Activated naive CD8-positive, alpha-beta T cell (primary cell): Measurements from ENCODE around the gene CACNA1B.

Experiments used
- H3K27ac Mint-ChIP-seq: one replicate; pipeline ENCODE4 v1.8.0; 2021; ENCODE audit warnings: mixed read lengths
- H3K27me3 Mint-ChIP-seq: one replicate; pipeline ENCODE4 v1.8.0; 2021; ENCODE audit warnings: mixed read lengths
- H3K36me3 Mint-ChIP-seq: one replicate; pipeline ENCODE4 v1.8.0; 2021; ENCODE audit warnings: mixed read lengths
- H3K4me1 Mint-ChIP-seq: one replicate; pipeline ENCODE4 v1.8.0; 2021; ENCODE audit warnings: low read depth, mixed read lengths
- H3K4me3 Mint-ChIP-seq: one replicate; pipeline ENCODE4 v1.8.0; 2021; ENCODE audit warnings: mild to moderate bottlenecking, mixed read lengths
- H3K9me3 Mint-ChIP-seq: one replicate; pipeline ENCODE4 v1.8.0; 2021; ENCODE audit warnings: low read depth, mixed read lengths

The CACNA1B gene

GRCh38 chr9:137985637-137986071 is 108.1 kb downstream of the CACNA1B start:
- Mint-ChIP-seq H3K27ac (no peak overlapping the region), H3K4me3 (no peak overlapping the region), H3K9me3 (no peaks in the 10 kb centered on the region), H3K27me3 (peaks cover 26% of the 10 kb centered on the region), H3K36me3 (no peaks in the 10 kb centered on the region), H3K4me1 (peaks cover 3% of the 10 kb centered on the region)

DNA sequence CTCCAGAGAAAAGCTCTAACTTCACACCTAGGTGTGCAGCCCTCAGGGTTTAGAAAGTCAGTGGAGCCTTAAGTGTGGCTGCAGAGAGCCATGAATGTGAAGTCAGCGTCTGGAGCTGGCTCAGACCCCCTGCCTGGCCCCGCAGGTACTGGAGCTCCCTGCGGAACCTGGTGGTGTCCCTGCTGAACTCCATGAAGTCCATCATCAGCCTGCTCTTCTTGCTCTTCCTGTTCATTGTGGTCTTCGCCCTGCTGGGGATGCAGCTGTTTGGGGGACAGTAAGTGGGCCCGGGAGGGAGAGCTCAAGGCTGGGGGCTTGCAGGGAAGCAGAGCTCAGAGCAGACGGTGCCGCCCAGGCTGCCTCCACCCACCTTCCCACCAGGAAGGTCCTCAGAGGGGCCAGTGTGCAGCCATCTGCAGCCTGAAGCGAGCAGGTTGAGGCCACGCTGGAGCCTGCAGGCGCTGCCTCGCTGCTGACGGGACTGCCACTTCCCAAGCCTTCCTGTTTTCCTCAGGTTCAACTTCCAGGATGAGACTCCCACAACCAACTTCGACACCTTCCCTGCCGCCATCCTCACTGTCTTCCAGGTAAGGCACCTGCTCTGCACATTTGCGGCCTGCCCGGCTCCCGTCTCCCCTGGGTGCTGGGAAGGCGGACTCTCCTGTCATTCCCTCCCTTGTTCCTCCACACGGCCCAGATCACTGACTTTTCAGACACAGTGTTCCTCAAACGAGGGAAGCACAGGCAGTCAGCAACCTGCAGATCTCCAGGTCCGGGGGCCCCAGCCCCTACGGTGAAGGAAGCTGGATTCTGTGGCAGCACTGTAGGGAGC is 108.9 kb downstream of the CACNA1B start:
- Mint-ChIP-seq H3K4me1 (peaks cover 3% of the 10 kb centered on the region), H3K27ac (no peak overlapping the region), H3K36me3 (no peaks in the 10 kb centered on the region), H3K4me3 (no peak overlapping the region), H3K9me3 (no peaks in the 10 kb centered on the region), H3K27me3 (peaks cover 27% of the 10 kb centered on the region)

- no peaks in the 10 kb centered on the region for H3K36me3 Mint-ChIP-seq
- peaks cover 3% of the 10 kb centered on the region for H3K4me1 Mint-ChIP-seq
- H3K27ac Mint-ChIP-seq: no peak overlapping the region
- H3K27me3 Mint-ChIP-seq: peaks cover 25% of the 10 kb centered on the region
- no peaks in the 10 kb centered on the region for H3K9me3 Mint-ChIP-seq
- no peak overlapping the region for H3K4me3 Mint-ChIP-seq
Measured at GRCh38 chr9:137987244-137988030, 109.9 kb downstream of the CACNA1B start.

GRCh38 chr9:137988051-137988450 is 110.5 kb downstream of the CACNA1B start:
- no peaks in the 10 kb centered on the region for H3K36me3 Mint-ChIP-seq
- no peak overlapping the region for H3K4me3 Mint-ChIP-seq
- H3K9me3 Mint-ChIP-seq: no peaks in the 10 kb centered on the region
- H3K27me3 Mint-ChIP-seq: peaks cover 28% of the 10 kb centered on the region
- H3K27ac Mint-ChIP-seq: no peak overlapping the region
- H3K4me1 Mint-ChIP-seq: peaks cover 3% of the 10 kb centered on the region

DNA sequence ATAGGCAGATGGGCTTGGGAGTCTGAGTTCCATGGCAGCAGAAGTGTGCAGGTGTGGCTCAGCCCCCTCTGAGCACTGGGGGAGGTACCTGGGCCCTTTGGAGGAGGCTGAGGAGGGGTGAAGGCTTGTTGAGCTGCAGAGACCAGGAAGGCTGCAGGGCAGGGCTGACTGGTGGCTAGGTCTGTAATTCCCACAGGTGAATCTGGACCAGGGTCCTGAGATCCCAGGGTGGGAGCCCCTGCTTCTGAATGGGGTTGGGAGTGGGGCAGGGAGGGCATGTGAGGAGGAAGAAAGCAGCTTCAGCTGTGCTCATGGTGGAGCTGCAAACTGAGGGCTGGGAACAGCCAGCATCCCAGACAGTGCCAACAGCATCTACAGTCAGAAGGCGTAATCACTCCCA is 111.1 kb downstream of the CACNA1B start:
- peaks cover 30% of the 10 kb centered on the region for H3K27me3 Mint-ChIP-seq
- H3K36me3 Mint-ChIP-seq: no peaks in the 10 kb centered on the region
- no peak overlapping the region for H3K4me3 Mint-ChIP-seq
- peaks cover 3% of the 10 kb centered on the region for H3K4me1 Mint-ChIP-seq
- H3K9me3 Mint-ChIP-seq: no peaks in the 10 kb centered on the region
- H3K27ac Mint-ChIP-seq: no peak overlapping the region

- Mint-ChIP-seq H3K27me3 (peaks cover 31% of the 10 kb centered on the region), H3K4me3 (no peak overlapping the region), H3K4me1 (peaks cover 3% of the 10 kb centered on the region), H3K36me3 (no peaks in the 10 kb centered on the region), H3K9me3 (no peaks in the 10 kb centered on the region), H3K27ac (no peak overlapping the region)
Measured at GRCh38 chr9:137989156-137989555, 111.6 kb downstream of the CACNA1B start.

DNA sequence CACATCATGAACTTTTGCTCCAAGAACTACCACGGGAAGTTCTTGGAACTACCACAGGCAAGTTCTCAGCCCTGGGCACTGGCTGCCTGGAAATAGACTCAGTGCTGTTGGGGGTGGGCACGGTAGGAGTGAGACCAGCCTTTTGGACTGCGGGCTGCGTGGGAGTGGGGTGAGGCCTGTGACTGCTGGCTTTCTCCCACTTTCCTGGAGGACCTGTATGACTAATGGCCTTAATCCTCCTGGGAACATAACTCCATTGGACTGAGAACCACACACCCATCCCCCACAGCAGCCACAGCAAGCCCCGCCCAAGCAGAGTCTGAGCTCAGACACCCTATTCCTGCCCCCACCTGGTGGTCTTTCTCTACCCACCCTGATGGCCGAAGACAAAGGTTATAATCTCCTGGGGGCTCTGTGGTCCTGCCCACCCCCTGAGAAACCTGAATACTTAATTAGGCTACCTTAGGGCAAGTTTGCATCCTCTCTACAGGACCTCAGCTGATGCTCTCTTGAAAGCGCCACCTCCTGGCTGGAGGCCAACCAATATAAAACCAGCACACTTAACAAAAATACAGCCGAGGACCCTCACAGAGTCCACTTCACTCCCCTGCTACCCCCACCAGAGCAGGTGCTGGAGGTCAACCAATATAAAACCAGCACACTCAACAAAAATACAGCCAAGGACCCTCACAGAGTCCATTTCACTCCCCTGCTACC is 112.6 kb downstream of the CACNA1B start:
- Mint-ChIP-seq H3K4me3 (no peak overlapping the region), H3K36me3 (no peaks in the 10 kb centered on the region), H3K9me3 (no peaks in the 10 kb centered on the region), H3K27ac (no peak overlapping the region), H3K4me1 (peaks cover 3% of the 10 kb centered on the region), H3K27me3 (peaks cover 31% of the 10 kb centered on the region)

DNA sequence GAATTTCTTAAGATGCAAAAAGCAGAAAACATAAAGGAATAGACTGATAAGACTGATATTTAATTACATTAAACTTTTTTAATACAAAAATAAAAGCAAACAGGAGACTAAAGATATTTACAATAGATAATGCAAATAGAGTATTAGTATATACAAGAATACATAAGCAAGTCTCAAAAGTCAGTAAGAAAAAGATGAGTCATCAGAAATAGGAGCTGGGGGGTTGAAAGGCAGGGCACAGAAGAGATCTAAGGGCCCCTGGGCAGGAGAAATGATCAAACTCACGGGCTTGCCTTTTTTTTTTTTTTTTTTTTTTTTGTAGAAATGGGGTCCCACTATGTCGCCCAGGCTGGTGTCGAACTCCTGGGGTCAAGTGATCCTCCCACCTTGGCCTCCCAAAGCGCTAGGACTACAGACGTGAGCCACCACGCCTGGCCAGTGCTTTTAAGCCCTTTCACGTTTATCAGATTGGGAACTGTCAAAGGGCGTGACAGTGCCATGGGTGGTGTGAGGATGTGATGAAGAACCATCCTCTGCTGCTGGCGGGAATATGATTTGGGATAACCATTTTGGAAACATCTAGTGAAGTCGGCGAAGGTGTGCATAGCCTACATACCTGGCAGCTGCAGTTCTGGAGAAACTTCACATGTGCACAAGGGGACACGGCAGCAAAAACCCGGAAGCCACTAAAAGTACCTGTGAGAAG is 126.1 kb downstream of the CACNA1B start:
- peaks cover 4% of the 10 kb centered on the region for H3K27me3 Mint-ChIP-seq
- H3K27ac Mint-ChIP-seq: no peak overlapping the region
- no peak overlapping the region for H3K4me3 Mint-ChIP-seq
- no peaks in the 10 kb centered on the region for H3K9me3 Mint-ChIP-seq
- no peaks in the 10 kb centered on the region for H3K36me3 Mint-ChIP-seq
- no peaks in the 10 kb centered on the region for H3K4me1 Mint-ChIP-seq

GRCh38 chr9:138006576-138007233 is 129.1 kb downstream of the CACNA1B start:
- H3K36me3 Mint-ChIP-seq: no peaks in the 10 kb centered on the region
- peaks cover 3% of the 10 kb centered on the region for H3K27me3 Mint-ChIP-seq
- no peaks in the 10 kb centered on the region for H3K9me3 Mint-ChIP-seq
- no peak overlapping the region for H3K4me3 Mint-ChIP-seq
- H3K27ac Mint-ChIP-seq: no peak overlapping the region
- H3K4me1 Mint-ChIP-seq: no peaks in the 10 kb centered on the region

GRCh38 chr9:138007566-138007917 is 130.0 kb downstream of the CACNA1B start:
- H3K27me3 Mint-ChIP-seq: peaks cover 2% of the 10 kb centered on the region
- no peaks in the 10 kb centered on the region for H3K36me3 Mint-ChIP-seq
- H3K9me3 Mint-ChIP-seq: no peaks in the 10 kb centered on the region
- no peak overlapping the region for H3K4me3 Mint-ChIP-seq
- no peak overlapping the region for H3K27ac Mint-ChIP-seq
- H3K4me1 Mint-ChIP-seq: no peaks in the 10 kb centered on the region

GRCh38 chr9:138007918-138008841 is 130.6 kb downstream of the CACNA1B start:
- H3K27ac Mint-ChIP-seq: no peak overlapping the region
- no peak overlapping the region for H3K4me3 Mint-ChIP-seq
- H3K36me3 Mint-ChIP-seq: no peaks in the 10 kb centered on the region
- no peaks in the 10 kb centered on the region for H3K9me3 Mint-ChIP-seq
- peaks cover 2% of the 10 kb centered on the region for H3K27me3 Mint-ChIP-seq
- no peaks in the 10 kb centered on the region for H3K4me1 Mint-ChIP-seq

DNA sequence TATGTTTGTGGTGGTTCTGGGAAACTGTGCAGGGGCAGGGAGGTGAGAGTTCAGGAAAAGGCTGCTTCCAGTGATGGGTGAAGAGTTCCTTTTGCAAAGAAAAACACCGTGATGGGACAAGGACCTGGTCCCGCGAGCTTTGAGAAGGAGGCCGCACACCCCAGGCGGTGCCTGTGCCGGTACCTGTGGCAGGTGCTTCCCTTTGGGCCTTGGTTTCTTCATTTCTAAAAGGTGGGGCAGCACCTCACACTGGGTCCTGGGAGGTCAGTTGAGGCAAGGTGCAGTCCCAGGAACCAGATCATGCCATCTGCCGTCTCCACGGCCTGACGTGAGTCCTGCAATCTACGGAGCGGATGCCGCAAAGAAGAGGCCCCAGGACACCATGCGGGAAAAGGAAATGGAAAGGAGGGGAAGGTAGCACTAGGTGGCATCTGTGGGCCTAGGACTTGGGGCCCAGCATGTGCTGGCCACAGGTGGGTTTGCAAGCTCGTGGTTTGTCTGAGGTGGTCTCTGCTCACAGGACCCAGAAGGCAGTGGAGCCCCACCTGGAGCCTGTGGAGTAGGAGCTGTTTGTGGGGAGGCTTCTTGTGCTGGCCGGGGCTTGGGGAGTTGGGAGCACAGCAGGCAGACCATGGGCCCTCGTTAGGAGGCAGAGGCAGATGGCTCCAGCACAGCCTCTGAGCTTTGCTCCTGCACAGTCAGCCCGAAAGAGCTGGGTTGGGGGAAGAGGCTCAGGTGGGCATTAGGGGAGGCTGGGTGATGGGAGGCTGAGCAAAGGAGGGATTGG is 131.6 kb downstream of the CACNA1B start:
- peaks cover 2% of the 10 kb centered on the region for H3K27me3 Mint-ChIP-seq
- H3K4me1 Mint-ChIP-seq: no peaks in the 10 kb centered on the region
- no peaks in the 10 kb centered on the region for H3K36me3 Mint-ChIP-seq
- no peak overlapping the region for H3K27ac Mint-ChIP-seq
- H3K9me3 Mint-ChIP-seq: no peaks in the 10 kb centered on the region
- H3K4me3 Mint-ChIP-seq: no peak overlapping the region
